GM10266 (cell line): ENCODE results near the gene C16orf92.

ENCODE experiments used
- DNase-seq: peaks from one replicate; pipeline ENCODE4 v3.0.0; 2012; ENCODE audit errors: extremely low spot score
- CTCF ChIP-seq: IDR thresholded peaks from 2 replicates; pipeline ENCODE4 v1.5.1; 2012; ENCODE audit warnings: mild to moderate bottlenecking, low read depth; ENCODE audit not compliant: control insufficient read depth, insufficient read depth; ENCODE audit errors: missing control alignments

The C16orf92 gene

GRCh38 chr16:29990034-29990433, 33.0 kb upstream of the C16orf92 start:
- TF ChIP-seq CTCF, result no peak
- no peak for DNase-seq

GRCh38 chr16:29990883-29991570, 32.0 kb upstream of the C16orf92 start:
- DNase-seq, result no peak
- no peak for TF ChIP-seq CTCF

GRCh38 chr16:29991571-29991904, 31.5 kb upstream of the C16orf92 start:
- DNase-seq, result no peak
- TF ChIP-seq CTCF, result no peak

GRCh38 chr16:29992344-29992967, 30.5 kb upstream of the C16orf92 start:
- DNase-seq, result no peak
- no peak for TF ChIP-seq CTCF

GRCh38 chr16:29993191-29993902, 29.7 kb upstream of the C16orf92 start:
- no peak for TF ChIP-seq CTCF
- no peak for DNase-seq

GRCh38 chr16:29993903-29994599, 28.9 kb upstream of the C16orf92 start:
- no peak for TF ChIP-seq CTCF
- no peak for DNase-seq
